GM19372 (cell line): ENCODE results near the gene CYSLTR2.

Source experiments
- ATAC-seq: cut with Tn5 transposase; IDR thresholded peaks from one replicate; pipeline ENCODE4 v1.9.1; 2021; ENCODE audit warnings: mild to moderate bottlenecking, low read depth, moderate library complexity; ENCODE audit not compliant: unreplicated experiment

CYSLTR2 gene, protein sequence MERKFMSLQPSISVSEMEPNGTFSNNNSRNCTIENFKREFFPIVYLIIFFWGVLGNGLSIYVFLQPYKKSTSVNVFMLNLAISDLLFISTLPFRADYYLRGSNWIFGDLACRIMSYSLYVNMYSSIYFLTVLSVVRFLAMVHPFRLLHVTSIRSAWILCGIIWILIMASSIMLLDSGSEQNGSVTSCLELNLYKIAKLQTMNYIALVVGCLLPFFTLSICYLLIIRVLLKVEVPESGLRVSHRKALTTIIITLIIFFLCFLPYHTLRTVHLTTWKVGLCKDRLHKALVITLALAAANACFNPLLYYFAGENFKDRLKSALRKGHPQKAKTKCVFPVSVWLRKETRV

DNA sequence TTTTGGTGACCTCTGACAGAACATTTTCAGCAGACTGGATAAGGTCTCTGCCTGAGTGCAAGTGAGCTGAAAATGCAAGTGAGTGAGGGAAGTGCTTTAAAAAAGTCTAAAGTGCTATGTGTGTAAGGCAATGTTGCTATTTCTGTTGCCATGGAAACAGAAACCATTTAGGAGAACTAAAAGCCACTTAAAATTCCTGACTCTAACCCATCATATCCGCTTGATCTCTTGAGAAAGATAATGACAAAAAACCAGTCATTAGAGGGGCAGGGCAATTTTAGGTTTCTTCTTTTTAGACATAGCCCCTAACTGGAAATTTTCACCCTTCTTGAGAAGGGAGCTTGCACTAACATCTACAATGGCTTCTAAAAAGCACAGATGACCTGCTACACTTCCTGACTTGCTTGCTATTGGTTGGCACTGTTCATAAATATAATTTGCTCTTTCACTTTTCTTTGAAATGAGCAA is at the start of gene CYSLTR2:
TSS of gene CYSLTR2 (plus strand) at position 458 of the 468 bp plus-strand sequence. CDS start 52,889 bp downstream, outside the sequence.
- peak; percentile 85 for ATAC-seq

DNA sequence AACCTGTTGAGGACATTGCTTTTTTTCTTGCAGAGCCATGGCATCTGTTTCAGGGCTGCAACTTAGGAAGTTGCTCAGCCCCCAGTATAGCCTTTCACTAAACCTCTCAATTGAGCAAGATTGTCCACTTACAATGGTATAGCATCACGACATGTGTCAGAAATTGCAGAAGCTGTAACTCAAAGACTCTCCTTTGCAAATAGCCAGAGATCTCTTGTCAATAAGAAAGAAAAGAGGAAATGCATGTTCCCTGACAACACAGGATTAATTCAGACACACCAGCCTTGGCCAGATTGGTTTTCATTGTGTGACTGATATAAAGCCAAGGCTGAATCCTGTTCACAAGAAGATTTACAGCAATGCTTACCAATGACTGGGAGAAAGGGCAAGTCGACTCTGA is 38.7 kb upstream of the CYSLTR2 start:
- no peak for ATAC-seq

DNA sequence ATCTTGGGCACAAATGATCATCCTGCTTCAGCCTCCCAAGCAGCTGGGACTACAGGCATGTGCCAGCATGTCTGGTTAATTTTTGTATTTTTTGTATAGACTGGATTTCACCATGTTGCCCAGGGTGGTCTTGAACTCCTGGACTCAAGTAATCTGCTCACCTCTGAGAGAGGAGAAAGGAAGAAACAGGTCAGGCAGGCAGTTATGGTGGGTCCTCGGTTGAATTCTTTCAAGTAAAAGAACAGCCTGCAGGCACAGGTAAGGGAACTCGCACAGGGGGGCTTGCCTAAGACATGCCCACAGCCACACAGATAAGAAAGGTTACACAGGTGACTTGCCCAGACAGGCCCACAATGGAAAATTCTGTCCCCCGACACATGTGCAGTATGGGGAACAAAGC is 34.8 kb upstream of the CYSLTR2 start:
- ATAC-seq, result no peak

DNA sequence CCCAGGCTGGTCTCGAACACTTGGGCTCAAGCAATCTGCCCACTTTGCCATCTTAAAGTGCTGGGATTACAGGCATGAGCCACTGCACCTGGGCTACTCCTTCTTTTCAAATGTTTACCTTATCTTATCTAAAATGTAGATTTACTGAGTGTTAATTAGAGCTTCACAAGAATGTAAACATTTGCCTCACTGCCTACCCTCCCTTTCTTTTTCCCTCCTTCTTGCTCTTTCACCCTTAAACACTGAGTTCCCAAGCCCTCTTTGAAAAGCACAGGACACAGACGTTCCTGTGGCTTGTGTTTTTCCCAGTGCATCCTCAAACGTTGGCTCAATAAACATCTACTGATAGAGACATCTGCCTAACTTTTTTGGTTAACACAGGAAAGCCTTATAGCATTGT is 32.7 kb upstream of the CYSLTR2 start:
- ATAC-seq, result no peak

DNA sequence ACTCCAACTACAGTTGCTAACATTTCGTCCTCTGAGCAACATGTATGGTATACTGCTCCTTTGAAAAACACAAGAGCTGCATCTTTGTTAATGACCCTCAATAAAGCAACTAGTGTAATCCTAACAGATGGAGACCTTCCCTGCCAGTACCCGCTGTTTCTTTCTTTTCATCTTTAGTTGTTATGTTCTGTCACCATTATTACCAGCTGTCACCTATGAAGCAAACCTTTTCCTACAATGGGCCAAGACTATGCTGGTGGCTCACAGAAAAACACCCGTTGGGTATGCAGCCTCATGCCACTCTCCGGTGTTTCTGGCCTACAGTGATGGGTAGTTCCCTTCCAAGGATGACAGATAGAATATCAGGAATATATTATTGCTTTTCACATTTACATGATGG is 29.7 kb upstream of the CYSLTR2 start:
- no peak for ATAC-seq

DNA sequence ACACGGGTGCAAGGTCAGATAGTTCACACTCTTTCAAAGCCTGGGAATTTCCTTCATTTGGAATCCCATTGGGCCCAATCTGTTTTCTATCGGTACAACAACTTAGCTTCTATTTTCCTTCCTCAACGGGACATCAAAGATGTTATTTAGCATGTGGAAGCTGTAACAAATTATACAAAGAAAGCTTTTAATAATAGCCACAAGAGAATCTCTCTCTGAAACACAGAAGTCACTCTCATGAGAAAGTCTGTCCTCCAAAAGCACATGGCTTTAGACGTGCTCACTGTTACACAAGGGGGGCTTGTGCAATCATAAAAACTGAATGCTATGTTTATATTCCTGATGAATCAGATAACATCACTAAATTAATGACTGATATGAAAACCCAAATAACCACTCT is 28.9 kb upstream of the CYSLTR2 start:
- ATAC-seq, result no peak

DNA sequence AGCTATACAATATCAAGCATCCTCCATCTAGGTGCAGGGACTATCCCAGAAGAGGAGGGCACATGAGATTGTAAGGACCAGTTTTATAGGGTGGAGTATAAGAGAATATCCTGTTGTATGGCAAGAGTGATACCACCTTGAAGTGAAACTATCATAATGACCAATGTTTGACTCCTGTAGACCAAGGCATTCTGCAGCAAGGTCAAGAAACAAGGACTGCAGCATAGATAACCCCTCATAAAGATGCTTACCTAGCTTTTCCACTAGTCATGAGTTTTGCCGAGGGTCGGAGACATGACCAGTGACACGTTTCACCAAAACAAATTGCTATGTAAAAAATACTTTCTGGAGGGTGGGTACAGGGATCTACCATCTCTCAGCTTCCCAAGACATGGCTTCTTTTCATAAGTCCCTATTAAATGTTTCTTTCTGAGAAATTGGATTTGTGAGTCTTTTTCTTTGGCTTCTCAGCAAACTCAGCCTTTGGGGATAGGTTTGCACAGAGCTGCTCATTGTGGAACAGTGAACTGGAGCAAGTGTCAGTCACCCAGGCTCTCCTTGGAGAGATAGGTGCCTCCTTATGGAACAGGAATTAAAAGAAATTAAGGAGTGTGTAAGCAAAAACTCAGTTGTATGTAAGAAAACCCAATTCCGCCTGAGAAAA is 28.2 kb upstream of the CYSLTR2 start:
- ATAC-seq, result no peak

DNA sequence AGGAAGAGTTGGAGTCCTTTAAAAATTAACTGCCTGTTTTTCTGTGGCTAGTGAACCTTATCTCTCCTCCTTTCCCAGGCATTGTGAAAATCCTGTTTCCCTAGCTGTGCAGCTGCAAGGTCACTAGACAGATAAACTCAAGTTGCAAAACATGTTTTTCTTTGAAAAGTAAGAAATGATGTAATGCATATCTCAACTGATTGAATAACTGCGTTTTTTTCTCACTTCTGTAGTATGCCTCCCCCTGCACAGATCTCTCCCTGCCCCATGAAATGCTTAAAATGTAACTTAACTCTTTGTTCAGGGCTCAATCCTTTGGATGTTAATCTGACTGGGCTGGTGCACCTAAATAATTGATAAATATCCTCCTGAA is 27.7 kb upstream of the CYSLTR2 start:
- no peak for ATAC-seq

DNA sequence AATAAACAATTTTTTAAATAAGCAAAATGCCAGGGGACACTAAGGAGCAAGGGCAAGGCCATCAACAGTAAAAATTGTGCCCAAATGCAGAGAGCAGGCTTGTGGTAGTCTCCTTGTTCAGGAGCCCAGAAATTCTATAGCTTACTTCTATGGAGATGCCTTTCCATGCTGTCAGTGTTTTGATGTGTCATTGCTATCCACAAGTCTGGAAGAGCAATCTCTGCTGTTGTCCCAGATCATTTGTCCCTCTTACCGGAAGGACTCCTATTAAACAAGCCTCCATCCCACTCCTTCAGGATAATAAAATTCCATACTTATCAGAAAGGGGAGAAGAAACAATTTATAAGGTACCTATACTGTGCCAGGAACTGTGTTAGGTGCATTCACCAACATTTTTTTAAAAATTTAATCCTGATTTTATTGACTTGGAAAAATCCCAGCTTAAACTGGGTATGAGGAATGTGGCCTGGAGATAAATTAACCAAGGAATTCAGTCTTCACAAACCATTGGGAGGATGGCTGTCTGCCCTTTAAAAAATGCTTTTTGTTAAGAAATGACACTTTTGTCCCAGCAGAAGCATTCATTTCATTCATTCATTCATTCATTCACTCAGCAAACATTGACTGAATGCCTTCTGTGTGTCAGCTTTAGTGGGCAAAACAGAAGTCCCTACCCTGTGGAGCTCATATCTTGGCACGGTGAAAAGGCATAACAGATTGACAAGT is 26.8 kb upstream of the CYSLTR2 start:
- ATAC-seq, result no peak

DNA sequence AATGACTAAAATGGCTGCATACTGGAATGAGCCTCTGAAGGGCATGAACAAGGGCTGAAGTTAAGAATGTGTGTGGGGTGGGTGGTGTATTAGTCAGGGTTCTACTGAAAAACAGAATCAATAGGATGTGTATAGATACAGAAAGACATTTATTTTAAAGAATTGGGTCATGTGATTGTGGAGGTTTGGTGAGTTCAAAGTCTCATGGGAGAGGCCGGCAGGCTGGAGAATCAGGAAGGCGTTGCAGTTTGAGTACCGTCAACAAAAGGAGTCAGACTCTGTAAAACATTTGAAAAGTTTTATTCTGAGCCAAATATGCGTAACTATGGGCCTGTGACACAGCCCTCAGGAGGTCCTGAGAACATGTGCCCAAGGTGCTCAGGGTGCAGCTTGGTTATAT is 24.5 kb upstream of the CYSLTR2 start:
- ATAC-seq, result no peak

DNA sequence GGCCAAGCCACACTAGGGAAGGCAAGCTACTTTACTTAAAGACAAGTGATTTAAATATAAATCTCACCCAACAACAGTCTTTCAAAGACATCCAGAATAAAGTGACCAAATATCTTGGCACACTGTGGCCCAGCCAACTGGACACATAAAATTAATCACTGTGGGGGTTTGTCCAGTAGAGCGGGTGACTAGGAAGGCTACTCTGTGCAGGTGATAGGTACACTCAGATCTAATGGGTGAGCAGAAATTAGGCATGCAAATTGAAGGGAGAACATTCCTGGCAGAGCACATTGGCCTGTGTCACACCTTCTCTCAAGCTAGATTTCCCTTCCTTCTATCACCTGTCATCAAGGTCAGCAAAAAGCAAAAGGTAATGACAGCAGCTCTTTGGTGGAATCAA is 23.4 kb upstream of the CYSLTR2 start:
- ATAC-seq, result no peak

DNA sequence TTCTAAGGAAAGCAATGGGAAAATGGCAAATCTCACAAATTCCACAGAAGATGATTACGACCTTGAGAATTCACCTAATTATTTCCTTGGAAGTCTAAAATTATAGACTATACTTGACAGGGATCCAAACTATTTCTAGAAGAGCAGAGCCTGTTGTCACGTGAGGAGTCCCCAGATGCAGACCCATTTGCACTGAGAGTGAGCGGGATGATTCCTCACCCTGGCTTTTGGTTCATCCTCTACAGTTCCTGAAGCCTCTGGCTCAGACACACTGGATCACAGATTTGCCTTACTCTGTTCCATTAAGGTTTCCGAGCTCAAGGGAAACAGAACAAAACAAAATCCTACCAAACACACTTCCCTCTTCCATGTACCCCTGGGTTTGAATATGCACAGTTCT is 23.0 kb upstream of the CYSLTR2 start:
- no peak for ATAC-seq

DNA sequence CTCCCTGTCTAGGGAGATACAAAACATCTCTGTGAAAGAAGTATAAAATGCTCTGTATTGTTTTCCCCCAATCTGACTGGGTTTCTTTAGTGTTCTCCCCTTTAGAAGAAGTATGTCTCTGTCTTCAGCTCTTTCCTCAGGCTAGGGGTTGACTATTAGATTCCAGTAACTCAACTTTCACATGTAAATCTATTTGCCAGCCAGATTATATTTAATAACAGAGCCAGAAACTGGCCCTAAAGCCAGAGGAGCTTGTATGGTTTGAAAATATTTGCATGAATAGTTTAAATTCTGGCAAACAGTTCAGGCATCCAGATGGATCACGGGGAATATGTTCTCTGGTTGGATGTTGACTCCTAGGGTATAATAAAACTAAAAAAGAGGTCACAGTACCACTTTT is 22.3 kb upstream of the CYSLTR2 start:
- ATAC-seq, result no peak

DNA sequence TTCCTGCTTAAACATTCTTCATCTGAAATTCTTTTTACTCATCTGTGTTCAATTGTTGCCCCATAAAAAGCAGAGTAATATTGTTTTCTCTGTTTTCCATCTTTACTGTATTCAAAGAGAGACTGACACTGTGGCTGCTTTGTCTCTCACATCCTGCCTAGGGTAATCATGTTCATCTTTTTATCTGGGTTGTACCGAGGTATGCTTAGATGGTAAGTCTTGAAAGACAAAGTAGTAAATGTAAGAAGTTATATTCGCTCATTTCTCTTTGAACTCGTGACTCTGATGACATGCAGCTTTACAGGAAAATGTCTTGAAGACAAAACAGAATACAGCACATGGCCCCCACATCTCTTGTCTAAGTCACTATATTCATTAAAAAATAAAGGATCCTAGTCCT is 20.0 kb upstream of the CYSLTR2 start:
- no peak for ATAC-seq

DNA sequence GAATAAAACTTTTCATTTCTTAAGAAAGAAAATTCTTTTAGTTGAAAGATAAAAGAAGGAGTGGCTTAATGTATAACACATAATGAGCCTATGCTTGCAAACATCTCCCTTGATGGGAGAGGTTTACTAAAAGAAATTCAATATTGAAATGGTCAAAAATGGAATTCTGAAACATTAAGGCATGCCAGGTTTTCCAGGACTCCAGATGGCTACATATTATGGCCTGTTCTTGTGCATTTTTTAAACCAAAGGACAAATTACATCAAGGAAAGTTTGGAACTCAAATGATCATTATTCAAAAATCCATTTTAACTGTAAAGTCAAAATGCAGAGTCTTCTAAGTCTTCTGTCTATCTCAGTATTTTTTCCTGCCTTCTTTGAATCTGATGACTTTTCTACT is 19.1 kb upstream of the CYSLTR2 start:
- no peak for ATAC-seq

DNA sequence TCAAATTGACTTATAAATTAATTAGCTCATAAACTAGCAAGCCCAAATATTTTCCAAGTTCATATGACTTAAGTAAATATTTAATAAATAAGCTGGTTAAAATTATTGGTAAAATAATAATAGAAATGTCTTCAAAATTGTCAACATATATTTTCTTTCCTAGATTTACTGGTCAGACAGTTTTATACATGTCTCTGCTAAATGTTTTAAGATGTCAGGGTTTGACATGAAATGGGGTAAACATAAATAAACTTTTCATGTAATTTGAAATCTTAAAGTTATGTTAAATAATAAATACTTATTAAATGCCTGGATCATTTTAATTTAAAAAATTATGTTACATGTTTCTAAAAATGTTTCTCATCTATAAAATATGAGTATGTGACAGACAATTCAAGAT is 18.3 kb upstream of the CYSLTR2 start:
- ATAC-seq, result no peak

DNA sequence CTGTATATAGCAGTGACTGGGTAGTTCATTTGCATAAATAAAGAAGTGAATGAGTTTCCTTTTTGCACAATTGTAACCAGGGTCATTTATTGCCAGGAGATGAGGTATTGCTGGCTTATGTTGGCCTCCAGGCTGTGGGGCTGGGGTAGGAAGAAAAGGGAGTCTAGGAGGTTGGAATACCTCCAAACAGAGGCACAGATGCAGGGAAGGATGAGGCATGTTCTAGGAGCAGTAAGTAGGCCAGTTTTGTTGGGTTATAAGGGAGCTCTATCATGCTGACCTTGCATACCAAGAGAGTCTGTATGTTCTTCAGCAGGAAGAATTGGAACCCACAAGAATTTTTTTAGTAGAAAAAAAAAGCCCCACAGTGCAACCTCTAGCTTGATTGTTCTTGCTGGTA is 17.2 kb upstream of the CYSLTR2 start:
- no peak for ATAC-seq

DNA sequence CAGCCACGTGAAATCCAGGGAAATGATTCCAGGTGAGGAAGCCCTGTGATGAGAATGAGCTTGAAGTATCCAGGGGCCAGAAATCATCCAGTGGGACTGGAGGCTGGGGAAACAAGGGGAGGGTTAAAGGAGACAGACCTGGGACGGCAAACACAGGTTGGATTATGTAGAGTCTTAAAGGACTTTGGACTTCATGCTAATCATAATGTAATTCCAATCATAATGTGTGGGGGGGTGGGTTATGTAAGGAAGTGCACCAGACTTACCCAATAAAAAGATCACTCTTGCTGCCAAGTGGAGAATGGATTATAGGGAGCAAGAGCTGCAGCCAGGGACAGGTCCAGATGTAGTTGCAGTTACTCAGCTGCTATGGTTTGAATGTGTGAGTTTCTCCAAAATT is 16.1 kb upstream of the CYSLTR2 start:
- no peak for ATAC-seq

DNA sequence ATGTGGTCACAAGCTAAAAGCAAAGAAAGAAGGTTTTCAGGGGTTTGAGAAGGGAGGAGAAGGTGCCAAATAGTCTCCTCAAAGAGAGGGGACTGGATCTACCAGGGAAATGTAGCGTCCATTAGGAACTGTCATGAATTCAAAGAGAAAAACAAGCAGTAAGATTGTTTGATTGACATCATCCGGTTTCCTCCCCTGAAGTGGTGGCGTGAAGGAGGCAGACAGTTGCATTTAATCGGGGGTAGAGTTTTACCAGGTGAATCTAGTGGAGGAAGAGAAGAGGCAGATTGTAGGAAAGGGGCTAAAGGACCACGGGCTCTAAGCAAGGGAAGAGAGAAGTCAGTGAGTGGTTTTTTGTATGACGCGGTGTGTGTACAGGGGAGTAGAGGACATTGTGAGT is 13.0 kb upstream of the CYSLTR2 start:
- ATAC-seq, result no peak

DNA sequence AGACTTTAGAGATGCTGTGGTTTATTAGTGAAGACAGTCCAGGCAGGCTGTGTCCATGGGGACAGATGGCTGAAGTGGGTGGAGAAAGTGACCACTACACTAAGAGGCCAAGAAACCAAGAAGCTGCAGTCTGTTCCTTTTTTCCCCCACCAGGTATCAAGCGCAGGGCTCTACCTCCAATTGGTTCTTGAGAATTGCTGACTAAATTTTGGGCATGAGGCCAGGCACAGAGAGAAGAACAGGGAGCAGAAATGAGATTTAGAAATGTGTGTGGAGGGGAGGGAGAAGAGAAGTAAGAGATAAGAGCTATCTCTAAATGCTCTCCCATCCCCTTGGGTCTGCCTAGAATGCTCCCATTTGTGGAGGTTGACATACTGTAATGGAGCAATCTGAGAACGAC is 12.3 kb upstream of the CYSLTR2 start:
- no peak for ATAC-seq

DNA sequence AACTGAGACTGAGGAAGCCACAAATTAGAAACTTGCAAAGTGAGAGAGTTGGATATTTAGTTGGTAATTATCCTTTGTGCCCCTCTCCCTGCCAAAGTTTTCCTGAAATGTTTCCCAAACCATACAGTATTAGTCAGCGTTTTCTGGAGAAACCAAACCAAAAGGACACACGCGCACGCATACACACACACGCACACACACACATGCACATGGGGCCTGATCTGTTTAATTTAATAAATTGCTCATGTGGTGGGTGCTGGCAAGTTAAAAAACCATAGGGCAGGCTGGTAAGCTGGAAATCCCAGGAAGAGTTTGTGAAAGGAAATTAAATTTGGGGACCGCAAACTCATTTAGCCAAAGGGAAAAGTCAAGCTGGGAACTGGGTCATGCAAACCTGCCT is 11.7 kb upstream of the CYSLTR2 start:
- ATAC-seq, result no peak

DNA sequence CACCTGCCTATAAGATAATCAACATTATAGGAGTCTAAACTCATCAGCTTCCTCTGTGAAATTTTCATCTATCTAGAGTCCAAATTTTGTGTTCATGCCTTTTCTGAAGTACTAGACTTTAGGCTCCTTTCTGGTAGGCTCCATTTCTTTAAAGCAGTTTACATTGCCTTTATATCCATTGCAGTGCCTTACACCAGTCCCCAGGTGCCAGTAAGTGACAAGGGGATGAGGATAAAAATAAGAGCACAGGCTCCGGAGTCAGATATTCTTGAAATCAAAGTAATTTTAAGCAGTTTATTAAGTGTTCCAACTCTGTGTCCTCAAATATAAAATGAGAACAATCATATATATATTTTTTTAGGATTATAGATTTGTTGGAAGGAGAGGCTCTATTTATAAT is 10.6 kb upstream of the CYSLTR2 start:
- no peak for ATAC-seq
